CD4-positive, CD25-positive, alpha-beta regulatory T cell (primary cell): ENCODE measurements around the gene BCOR. TPM values are rescaled to one million over a fixed set of nuclear protein-coding genes. Genes with fewer than 3 reads are reported as not detected.
A peak's percentile ranks its signal among the peaks of the same experiment; 100 is the strongest.

Experiments used
- ATAC-seq, 2 donors: fragments of 150-1000 bp; cut with Tn5 transposase; one replicate each; pipeline ENCODE4 v1.10.0; 2021; ENCODE audit warnings: low read depth in 2 of 2, moderate number of reproducible peaks in 2 of 2, moderate library complexity in 1 of 2
- DNase-seq, 3 donors: peaks; one replicate each; pipeline versions ENCODE4 v3.0.0 to v3.0.0-alpha.2; 2012 to 2022; ENCODE audit warnings: mixed read lengths in 1 of 3
- H3K27ac ChIP-seq: one replicate; pipeline ENCODE4 v1.7.0; 2013; ENCODE audit warnings: mild to moderate bottlenecking, low read length; ENCODE audit not compliant: insufficient read depth, poor library complexity, severe bottlenecking
- H3K27me3 ChIP-seq: one replicate; pipeline ENCODE4 v1.7.0; 2013; ENCODE audit warnings: low read length; ENCODE audit not compliant: control insufficient read depth, insufficient read depth
- H3K36me3 ChIP-seq: one replicate; pipeline ENCODE4 v1.7.0; 2013; ENCODE audit warnings: mild to moderate bottlenecking, low read length, moderate library complexity; ENCODE audit not compliant: control insufficient read depth, insufficient read depth
- H3K4me1 ChIP-seq: 2 replicates; pipeline ENCODE4 v1.7.0; 2013; ENCODE audit warnings: mild to moderate bottlenecking, low read length; ENCODE audit not compliant: insufficient read depth, control insufficient read depth, poor library complexity, severe bottlenecking
- H3K4me3 ChIP-seq: one replicate; pipeline ENCODE4 v1.7.0; 2013; ENCODE audit warnings: low read depth, mild to moderate bottlenecking, low read length, moderate library complexity
- H3K9me3 ChIP-seq, 2 experiments: 1 replicate in 1 of 2; 2 replicates in 1 of 2; pipeline ENCODE4 v1.7.0; 2013; ENCODE audit warnings: low read length in 2 of 2, mild to moderate bottlenecking in 1 of 2, moderate library complexity in 1 of 2; ENCODE audit not compliant: control insufficient read depth in 2 of 2
- H3K27ac Mint-ChIP-seq, 3 donors: one replicate each; pipeline ENCODE4 v1.8.0; 2020 to 2022; ENCODE audit warnings: mild to moderate bottlenecking in 3 of 3, mixed read lengths in 3 of 3, moderate library complexity in 2 of 3
- H3K27me3 Mint-ChIP-seq: one replicate; pipeline ENCODE4 v1.8.0; 2022; ENCODE audit warnings: mild to moderate bottlenecking, mixed read lengths
- H3K36me3 Mint-ChIP-seq: one replicate; pipeline ENCODE4 v1.8.0; 2020; ENCODE audit warnings: mixed read lengths
- H3K4me1 Mint-ChIP-seq, 4 donors: one replicate each; pipeline ENCODE4 v1.8.0; 2020 to 2022; ENCODE audit warnings: mixed read lengths in 4 of 4, mild to moderate bottlenecking in 1 of 4
- H3K4me3 Mint-ChIP-seq, 4 donors: one replicate each; pipeline ENCODE4 v1.8.0; 2020 to 2022; ENCODE audit warnings: mild to moderate bottlenecking in 4 of 4, mixed read lengths in 4 of 4, moderate library complexity in 3 of 4
- H3K9me3 Mint-ChIP-seq, 7 donors: one replicate each; pipeline ENCODE4 v1.8.0; 2020 to 2022; ENCODE audit warnings: mixed read lengths in 7 of 7, mild to moderate bottlenecking in 3 of 7, moderate library complexity in 2 of 7
- polyA plus RNA-seq, 4 donors: library from polyadenylated mRNA; unstranded; fragments of 300-500 nt; fragmentation: Illumina TruSeq; gene quantifications; one replicate each; pipeline ENCODE4 v1.2.3, GENCODE V29; 2021
- total RNA-seq: library from RNA; stranded (reverse); gene quantifications from one replicate; pipeline ENCODE4 v1.2.3, GENCODE V29; 2022

The BCOR gene
- total and polyA plus RNA-seq, 5 donors from 2014 or later = 2.5 to 38.0 (median 3.8) TPM

DNA sequence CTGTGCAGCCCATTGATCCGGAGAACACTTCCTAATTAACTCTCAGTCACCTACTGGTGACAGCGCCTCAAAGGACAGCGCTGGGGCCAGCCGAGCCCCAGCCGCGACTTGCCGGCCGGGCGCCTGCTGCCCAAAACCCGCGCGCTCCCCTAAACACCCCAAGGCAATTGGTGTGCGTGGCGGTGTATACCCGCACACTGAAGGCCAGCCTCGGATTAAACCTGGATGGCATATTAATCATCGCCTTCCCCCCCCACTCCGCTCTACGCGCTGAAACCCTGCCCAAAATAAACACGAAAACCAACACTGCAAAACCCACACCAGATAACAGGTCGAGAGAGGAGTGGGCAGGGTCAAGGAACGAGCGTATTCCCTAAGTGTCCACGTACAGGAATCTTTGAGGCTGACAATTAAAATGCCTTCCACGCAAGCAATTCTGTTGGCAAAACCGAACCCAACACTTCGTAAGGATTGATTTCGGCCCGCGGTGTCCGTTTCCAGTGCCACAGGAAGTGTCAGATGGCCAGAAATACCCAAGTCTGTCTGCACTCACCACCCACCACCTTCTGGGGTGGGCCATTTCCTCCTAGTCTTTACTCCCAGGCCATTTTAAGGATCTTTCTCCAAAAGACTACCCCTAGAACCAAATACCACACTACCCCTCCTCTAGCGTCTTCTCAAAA is 2.7 kb downstream of the BCOR start:
- Mint-ChIP-seq H3K27me3 (peaks cover 4% of the 10 kb centered on the region), H3K27ac (peak overlapping the region; percentile 79 to 89 (median 83)), H3K4me1 (peaks cover 16 to 44% (median 31%) of the 10 kb centered on the region in 4 donors), H3K36me3 (no peaks in the 10 kb centered on the region), H3K9me3 (peaks cover 0 to 4% (median 0%) of the 10 kb centered on the region in 7 donors), H3K4me3 (peak overlapping the region; percentile 89 to 98 (median 93))
- DNase-seq (no peak), ATAC-seq (no peak)
- Histone ChIP-seq H3K9me3 (no peaks in the 10 kb centered on the region), H3K4me3 (peak overlapping the region; percentile 86), H3K4me1 (peaks cover 35% of the 10 kb centered on the region), H3K27ac (no peak overlapping the region), H3K36me3 (no peaks in the 10 kb centered on the region), H3K27me3 (no peaks in the 10 kb centered on the region)

DNA sequence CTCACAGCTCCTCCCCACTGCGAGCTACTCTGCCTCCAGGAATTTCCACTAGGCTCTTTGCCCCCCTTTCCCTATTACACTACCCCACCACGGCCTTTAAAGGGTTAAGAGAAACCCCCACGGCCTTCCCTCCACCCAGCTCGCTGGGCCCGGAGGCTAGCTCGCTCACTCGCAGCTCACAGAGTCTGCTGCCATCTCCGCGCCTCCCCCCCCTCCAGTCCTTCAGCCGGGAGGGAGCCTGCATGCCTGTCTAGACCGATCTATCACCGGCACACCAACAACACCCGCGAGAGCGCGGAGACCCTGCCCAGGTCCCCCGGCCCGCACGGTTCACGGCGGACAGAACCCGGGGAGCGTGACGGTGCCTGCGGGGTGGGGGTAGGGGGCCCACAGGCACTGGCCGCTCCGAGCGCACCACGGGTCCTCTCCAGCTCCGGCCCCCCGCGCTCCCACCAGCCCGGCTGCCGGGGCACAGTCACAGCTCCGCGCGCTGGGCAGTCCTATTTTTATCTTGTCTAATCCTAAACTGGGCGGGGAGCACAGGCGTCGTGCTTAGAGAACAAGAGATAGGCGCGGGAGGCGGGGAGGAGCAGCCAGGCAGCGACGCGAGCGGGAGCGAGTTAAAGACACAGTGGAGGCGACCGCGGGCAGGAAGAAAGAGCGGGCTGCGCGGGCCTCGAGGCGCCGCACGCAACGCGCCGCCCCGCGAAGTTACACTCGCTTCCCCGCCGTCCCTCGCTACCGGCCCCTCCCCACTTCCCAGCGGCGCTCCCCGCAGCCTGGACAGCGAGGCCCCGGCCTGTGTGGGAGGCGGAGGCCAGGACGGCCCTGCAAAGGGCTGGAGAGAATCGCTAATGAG is 3.5 kb downstream of the BCOR start:
- peaks cover 0 to 4% (median 0%) of the 10 kb centered on the region in 7 donors for H3K9me3 Mint-ChIP-seq
- Histone ChIP-seq H3K36me3 (no peaks in the 10 kb centered on the region), H3K27me3 (no peaks in the 10 kb centered on the region), H3K4me1 (peaks cover 40% of the 10 kb centered on the region), H3K9me3 (no peaks in the 10 kb centered on the region), H3K4me3 (peak overlapping the region; percentile 86), H3K27ac (no peak overlapping the region)
- peak overlapping the region; percentile 89 to 98 (median 93) for H3K4me3 Mint-ChIP-seq
- H3K4me1 Mint-ChIP-seq = peaks cover 19 to 44% (median 29%) of the 10 kb centered on the region in 4 donors
- DNase-seq = peak in 1 of 3 donors; percentile 60
- H3K36me3 Mint-ChIP-seq = no peaks in the 10 kb centered on the region
- H3K27me3 Mint-ChIP-seq = peaks cover 4% of the 10 kb centered on the region
- no peak for ATAC-seq
- H3K27ac Mint-ChIP-seq = peak overlapping the region in 1 of 3 donors; percentile 43

DNA sequence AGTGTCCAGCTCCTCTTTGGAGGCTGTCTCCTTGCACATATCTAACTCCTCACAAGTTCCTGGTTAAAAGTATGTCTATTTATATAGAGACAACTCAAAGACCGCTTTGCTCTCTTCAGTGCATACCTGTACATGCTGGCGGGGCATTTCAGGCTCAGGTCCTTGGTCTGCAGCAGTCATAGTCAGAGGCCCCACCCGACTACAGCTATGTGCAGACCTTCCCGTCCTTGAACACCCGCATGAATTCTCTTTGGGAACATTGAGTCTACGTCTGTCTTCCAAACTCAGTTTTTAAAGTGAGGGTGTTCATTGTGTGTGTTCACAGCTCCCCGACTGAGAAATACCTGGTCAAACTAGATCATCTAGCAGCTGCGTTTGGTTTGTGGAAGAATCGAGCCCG is 4.2 kb downstream of the BCOR start:
- Histone ChIP-seq H3K4me1 (peaks cover 45% of the 10 kb centered on the region), H3K27ac (no peak overlapping the region), H3K9me3 (no peaks in the 10 kb centered on the region), H3K36me3 (no peaks in the 10 kb centered on the region), H3K4me3 (peak overlapping the region; percentile 37), H3K27me3 (no peaks in the 10 kb centered on the region)
- Mint-ChIP-seq H3K9me3 (peaks cover 0 to 4% (median 0%) of the 10 kb centered on the region in 7 donors), H3K27ac (no peak overlapping the region), H3K36me3 (no peaks in the 10 kb centered on the region), H3K4me1 (peaks cover 24 to 50% (median 32%) of the 10 kb centered on the region in 4 donors), H3K27me3 (no peaks in the 10 kb centered on the region), H3K4me3 (peak overlapping the region; percentile 89 to 98 (median 93))
- DNase-seq (no peak), ATAC-seq (no peak)

DNA sequence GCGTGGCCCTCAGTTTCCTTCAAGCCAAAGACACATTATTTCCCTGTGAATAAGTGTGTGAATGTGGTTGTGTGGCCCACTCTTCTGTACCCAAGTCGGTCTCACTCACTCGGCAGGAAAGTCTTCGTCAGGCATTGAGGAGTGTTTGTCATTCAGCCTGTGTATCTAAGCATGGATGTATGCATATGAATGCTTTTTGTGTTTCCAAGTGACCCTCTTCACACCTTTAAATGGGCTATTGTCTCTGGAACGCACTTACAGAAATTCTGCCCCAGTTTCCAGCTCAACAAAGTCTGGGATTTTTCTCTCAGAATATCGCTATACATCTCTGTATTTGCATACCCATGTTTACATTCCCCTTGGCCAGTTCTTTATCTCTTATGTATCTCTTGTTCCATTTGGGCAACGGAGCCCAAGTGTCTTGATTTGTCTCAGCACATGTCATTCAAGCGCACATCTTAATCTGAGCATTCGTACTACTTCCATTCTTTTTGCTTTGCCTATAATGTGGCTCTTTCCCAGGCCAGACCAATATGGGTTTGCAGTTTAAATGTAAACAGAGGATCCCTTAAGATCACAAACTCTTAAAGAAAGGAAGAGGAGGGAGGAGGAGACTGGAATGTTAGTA is 4.8 kb downstream of the BCOR start:
- Mint-ChIP-seq H3K4me1 (peaks cover 24 to 57% (median 36%) of the 10 kb centered on the region in 4 donors), H3K27me3 (no peaks in the 10 kb centered on the region), H3K4me3 (peak overlapping the region; percentile 14 to 98 (median 90)), H3K27ac (peak overlapping the region in 1 of 3 donors; percentile 95), H3K36me3 (no peaks in the 10 kb centered on the region), H3K9me3 (peaks cover 0 to 4% (median 0%) of the 10 kb centered on the region in 7 donors)
- Histone ChIP-seq H3K4me1 (peaks cover 49% of the 10 kb centered on the region), H3K27ac (no peak overlapping the region), H3K27me3 (no peaks in the 10 kb centered on the region), H3K36me3 (no peaks in the 10 kb centered on the region), H3K4me3 (no peak overlapping the region), H3K9me3 (no peaks in the 10 kb centered on the region)
- ATAC-seq = no peak
- no peak for DNase-seq

DNA sequence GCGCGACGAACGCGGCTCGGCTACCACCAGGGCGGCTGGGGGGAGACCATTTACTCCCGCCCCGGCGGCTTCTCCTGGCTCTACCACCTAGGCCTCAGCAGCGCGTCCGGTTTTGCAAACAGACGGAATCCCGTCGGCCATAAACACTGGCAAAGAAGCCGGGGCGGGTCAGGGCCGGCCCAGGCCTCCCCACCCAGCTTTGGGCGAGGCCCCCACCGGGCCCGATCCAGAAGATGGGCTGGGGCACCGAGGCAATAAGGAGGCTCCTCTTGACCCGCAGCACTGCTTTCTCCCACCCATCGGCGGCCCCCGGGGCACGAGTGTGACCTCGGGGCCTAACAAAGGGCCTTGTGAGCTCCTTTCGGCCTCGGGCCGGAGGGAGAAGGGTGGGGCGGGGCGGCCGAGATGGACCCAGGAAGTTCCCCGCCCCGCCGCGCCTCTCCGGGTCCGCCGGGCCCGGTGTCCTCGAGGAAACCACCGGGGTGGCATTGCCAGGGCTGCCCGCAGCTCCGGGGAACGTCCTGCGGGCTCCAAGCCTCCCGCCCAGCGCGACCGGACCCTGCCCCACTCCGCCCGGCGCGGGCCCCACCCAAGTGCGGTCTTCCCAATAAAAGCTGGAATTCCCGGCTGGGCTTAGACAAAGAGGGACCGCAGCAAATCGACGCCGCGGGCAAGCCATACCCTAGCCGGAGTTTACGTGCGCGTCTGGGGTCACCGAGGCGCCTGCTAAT is 5.9 kb downstream of the BCOR start:
- H3K27ac ChIP-seq = no peak overlapping the region
- H3K4me3 ChIP-seq = no peak overlapping the region
- peaks cover 0 to 4% (median 0%) of the 10 kb centered on the region in 7 donors for H3K9me3 Mint-ChIP-seq
- no peaks in the 10 kb centered on the region for H3K36me3 ChIP-seq
- H3K27me3 Mint-ChIP-seq = no peaks in the 10 kb centered on the region
- H3K36me3 Mint-ChIP-seq = no peaks in the 10 kb centered on the region
- peaks cover 54% of the 10 kb centered on the region for H3K4me1 ChIP-seq
- peaks cover 24 to 68% (median 42%) of the 10 kb centered on the region in 4 donors for H3K4me1 Mint-ChIP-seq
- H3K27me3 ChIP-seq = no peaks in the 10 kb centered on the region
- no peak for DNase-seq
- H3K4me3 Mint-ChIP-seq = peak overlapping the region in 2 of 4 donors; percentile 67 to 89
- no peak for ATAC-seq
- no peak overlapping the region for H3K27ac Mint-ChIP-seq
- no peaks in the 10 kb centered on the region for H3K9me3 ChIP-seq

DNA sequence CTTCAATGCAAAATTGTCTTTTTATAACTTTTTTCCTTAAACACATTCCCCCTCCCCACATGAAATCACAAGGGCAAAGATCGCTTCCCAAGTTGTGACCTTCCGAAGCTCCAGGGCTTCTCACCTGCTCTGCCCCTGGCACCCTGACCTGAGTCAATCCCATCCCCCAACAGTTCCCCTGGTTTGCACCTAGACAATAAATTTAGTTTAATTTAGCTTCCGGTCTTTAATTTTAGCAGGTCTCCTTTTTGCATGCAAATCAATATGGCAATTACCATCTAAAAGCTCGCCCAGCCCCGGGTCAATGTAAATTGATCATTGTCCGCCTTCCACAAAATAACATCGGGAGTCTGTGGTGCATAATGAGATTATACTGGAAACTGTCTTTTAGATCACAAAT is 6.8 kb downstream of the BCOR start:
- Histone ChIP-seq H3K27ac (no peak overlapping the region), H3K27me3 (no peaks in the 10 kb centered on the region), H3K9me3 (no peaks in the 10 kb centered on the region), H3K4me1 (peaks cover 56% of the 10 kb centered on the region), H3K4me3 (peak overlapping the region; percentile 32), H3K36me3 (no peaks in the 10 kb centered on the region)
- Mint-ChIP-seq H3K9me3 (peaks cover 0 to 4% (median 0%) of the 10 kb centered on the region in 7 donors), H3K27me3 (no peaks in the 10 kb centered on the region), H3K4me1 (peaks cover 24 to 77% (median 45%) of the 10 kb centered on the region in 4 donors), H3K4me3 (peak overlapping the region; percentile 68 to 77 (median 75)), H3K36me3 (no peaks in the 10 kb centered on the region), H3K27ac (peak overlapping the region in 1 of 3 donors; percentile 43)
- DNase-seq (no peak), ATAC-seq (no peak)
